K562 (cell line): Measurements from ENCODE around the gene GHRH. TPM values are rescaled to one million over a fixed set of nuclear protein-coding genes. Genes with fewer than 3 reads are reported as not detected.

ENCODE experiments used
- ATAC-seq: fragments of 200-7000 bp; cut with Tn5 transposase; 3 replicates; pipeline ENCODE4 v1.9.1; 2020; ENCODE audit warnings: moderate library complexity
- BruUV-seq: library from RNA; stranded (reverse); fragments of 400-500 nt; replicated peaks from 2 replicates; lab custom pipeline; 2021; lab: Mats Ljungman, UMichigan
- CTCF ChIA-PET: fragments of 300-600 bp; formaldehyde crosslinking; extraction: SDS; loops from one replicate; lab custom pipeline; 2021; ENCODE audit warnings: low intra/inter-chr PET ratio; lab: Yijun Ruan, JAX
- POLR2A ChIA-PET: fragments of 300-600, 350-650 bp; sonication (Branson Sonifier 250); formaldehyde crosslinking; extraction: SDS; loops from one replicate; lab custom pipeline; 2021; ENCODE audit warnings: antibody characterized with exemption, inconsistent platforms; lab: Yijun Ruan, JAX
- DNase-seq, 4 experiments: peaks; one replicate each; pipeline versions ENCODE4 v3.0.0 to v3.0.0-alpha.2; 2011 to 2018; ENCODE audit warnings: low spot score in 3 of 4, mixed read lengths in 3 of 4; ENCODE audit errors: extremely low read depth in 1 of 4
- FAIRE-seq: peaks from 2 replicates; lab custom pipeline; 2011; peaks lifted over from hg19 to GRCh38; lab: Jason Lieb, UNC
- H2AFZ ChIP-seq: 2 replicates; pipeline ENCODE4 v1.6.0; 2011; ENCODE audit warnings: low read depth, low read length, control low read depth, inconsistent platforms
- H3K27ac ChIP-seq: fragments of 200-600 bp; 3 replicates; pipeline ENCODE4 v1.8.0; 2011; ENCODE audit warnings: low read depth, mild to moderate bottlenecking, control low read depth, inconsistent platforms, low read length, moderate library complexity, mixed read lengths; ENCODE audit errors: extremely low read depth
- H3K27me3 ChIP-seq, 2 experiments: fragments of 300-600 bp in 1 of 2; 2 replicates in 1 of 2; 3 replicates in 1 of 2; pipeline versions ENCODE4 v1.6.0 to v1.8.0; 2011; ENCODE audit warnings: inconsistent platforms in 2 of 2, low read length in 2 of 2, mild to moderate bottlenecking in 1 of 2, mixed read lengths in 1 of 2, moderate library complexity in 1 of 2; ENCODE audit not compliant: control insufficient read depth in 2 of 2, insufficient read depth in 2 of 2
- H3K36me3 ChIP-seq: fragments of 300-600 bp; 3 replicates; pipeline ENCODE4 v1.8.0; 2011; ENCODE audit warnings: mild to moderate bottlenecking, low read length, inconsistent platforms; ENCODE audit not compliant: control insufficient read depth, insufficient read depth
- H3K4me1 ChIP-seq, 2 experiments: fragments of 200-600 bp in 1 of 2; replicated peaks in 1 of 2; 2 replicates in 1 of 2; 3 replicates in 1 of 2; pipeline versions ENCODE4 v1.5.1 to v1.8.0; 2011; ENCODE audit warnings: inconsistent platforms in 2 of 2, low read length in 2 of 2, mild to moderate bottlenecking in 1 of 2, mixed read lengths in 1 of 2, moderate library complexity in 1 of 2; ENCODE audit not compliant: control insufficient read depth in 2 of 2, insufficient read depth in 2 of 2
- H3K4me2 ChIP-seq: 2 replicates; pipeline ENCODE4 v1.6.1; 2011; ENCODE audit warnings: low read length, control low read depth, inconsistent platforms, mixed read lengths; ENCODE audit not compliant: insufficient read depth
- H3K4me3 ChIP-seq: fragments of 200-600 bp; sonication (generic), shearing (Covaris generic); 2 replicates; pipeline ENCODE4 v1.5.1; 2016; ENCODE audit warnings: control low read depth, inconsistent platforms
- H3K79me2 ChIP-seq: fragments of 200-600 bp; 3 replicates; pipeline ENCODE4 v1.8.0; 2011; ENCODE audit warnings: low read length, inconsistent platforms; ENCODE audit not compliant: control insufficient read depth, insufficient read depth
- H3K9ac ChIP-seq, 2 experiments: 2 replicates each; pipeline versions ENCODE4 v1.6.0 to v1.6.1; 2011; ENCODE audit warnings: low read depth in 2 of 2, low read length in 2 of 2, control low read depth in 1 of 2, inconsistent platforms in 1 of 2, mild to moderate bottlenecking in 1 of 2, mixed read lengths in 1 of 2; ENCODE audit not compliant: insufficient read depth in 1 of 2
- H3K9me1 ChIP-seq: one replicate; pipeline ENCODE4 v1.6.0; 2011; ENCODE audit warnings: inconsistent platforms, mild to moderate bottlenecking, low read length, moderate library complexity; ENCODE audit not compliant: control insufficient read depth, insufficient read depth
- H3K9me3 ChIP-seq: replicated peaks from 2 replicates; pipeline ENCODE4 v1.5.1; 2011; ENCODE audit warnings: low read depth, low read length, inconsistent platforms; ENCODE audit not compliant: control insufficient read depth, insufficient read depth
- H4K20me1 ChIP-seq: replicated peaks from 2 replicates; pipeline ENCODE4 v1.6.1; 2011; ENCODE audit warnings: low read length, inconsistent platforms, mixed read lengths; ENCODE audit not compliant: control insufficient read depth, insufficient read depth
- ARNT ChIP-seq, 2 experiments: fragments of 450-650 bp; IDR thresholded peaks; 2 replicates each; pipeline ENCODE4 v1.6.1; 2016; ENCODE audit warnings: mild to moderate bottlenecking in 1 of 2
- CEBPG ChIP-seq, 3 experiments: fragments of 200-800 bp in 1 of 3; sonication (Bioruptor generic) in 1 of 3; sonication (generic) in 1 of 3; formaldehyde crosslinking in 1 of 3; IDR thresholded peaks in 2 of 3; conservative IDR thresholded peaks in 1 of 3; 2 replicates each; pipeline versions ENCODE4 v1.6.1 to v1.8.0; 2016 to 2022; ENCODE audit warnings: missing compliant biosample characterization in 2 of 3, missing genetic modification characterization in 2 of 3, mild to moderate bottlenecking in 1 of 3, missing genetic modification reagents in 1 of 3
- ELF2 ChIP-seq: fragments of 250-450 bp; sonication (Bioruptor Pico); IDR thresholded peaks from 2 replicates; pipeline ENCODE4 v1.5.0; 2021; ENCODE audit warnings: mild to moderate bottlenecking
- EP300 ChIP-seq: IDR thresholded peaks from 2 replicates; pipeline ENCODE4 v1.6.1; 2012; ENCODE audit warnings: low read length, improper control_type of control experiment
- GTF3C2 ChIP-seq: IDR thresholded peaks from 3 replicates; pipeline ENCODE4 v1.6.1; 2011; ENCODE audit warnings: borderline replicate concordance, mild to moderate bottlenecking, moderate library complexity; ENCODE audit not compliant: insufficient read length; ENCODE audit errors: extremely low read depth
- KDM2B ChIP-seq: fragments of 250-450 bp; sonication (Bioruptor Pico); IDR thresholded peaks from 2 replicates; pipeline ENCODE4 v1.8.0; 2021; ENCODE audit warnings: mild to moderate bottlenecking, moderate library complexity
- LARP7 ChIP-seq: fragments of 450-650 bp; IDR thresholded peaks from 2 replicates; pipeline ENCODE4 v1.6.1; 2016
- PCBP1 ChIP-seq: fragments of 200-400 bp; formaldehyde crosslinking; IDR thresholded peaks from 2 replicates; pipeline ENCODE4 v1.6.1; 2018; ENCODE audit warnings: mild to moderate bottlenecking, low read depth, low read length; ENCODE audit not compliant: poor library complexity, severe bottlenecking
- RBM14 ChIP-seq: fragments of 200-400 bp; formaldehyde crosslinking; IDR thresholded peaks from 2 replicates; pipeline ENCODE4 v1.6.1; 2018; ENCODE audit warnings: low read depth, mild to moderate bottlenecking, low read length, moderate library complexity, borderline replicate concordance; ENCODE audit not compliant: insufficient read depth
- RBM25 ChIP-seq: fragments of 200-400 bp; formaldehyde crosslinking; IDR thresholded peaks from 2 replicates; pipeline ENCODE4 v1.6.1; 2018; ENCODE audit warnings: low read length, low read depth, moderate library complexity; ENCODE audit not compliant: severe bottlenecking
- TCF3 ChIP-seq: sonication (generic); formaldehyde crosslinking; IDR thresholded peaks from 2 replicates; pipeline ENCODE4 v1.4.0; 2020; ENCODE audit warnings: mild to moderate bottlenecking, missing genetic modification reagents
- ZNF217 ChIP-seq: sonication (generic); formaldehyde crosslinking; IDR thresholded peaks from 2 replicates; pipeline ENCODE4 v1.8.0; 2022; ENCODE audit warnings: mild to moderate bottlenecking, missing genetic modification reagents
- ZNF277 ChIP-seq: fragments of 250-450 bp; sonication (Bioruptor Pico); IDR thresholded peaks from 2 replicates; pipeline ENCODE4 v1.8.0; 2022; ENCODE audit warnings: inconsistent platforms, mild to moderate bottlenecking, moderate library complexity, borderline replicate concordance
- ZNF311 ChIP-seq: fragments of 250-450 bp; sonication (Bioruptor Pico); IDR thresholded peaks from 2 replicates; pipeline ENCODE4 v1.4.0; 2020; ENCODE audit warnings: mild to moderate bottlenecking, moderate library complexity
- ZNF347 ChIP-seq: fragments of 450-650 bp; formaldehyde crosslinking; IDR thresholded peaks from 2 replicates; pipeline ENCODE4 v1.4.0; 2020; ENCODE audit warnings: low read depth, mild to moderate bottlenecking, moderate library complexity
- ZNF584 ChIP-seq: fragments of 200-800 bp; sonication (Bioruptor generic); IDR thresholded peaks from 2 replicates; pipeline ENCODE4 v1.6.1; 2016; ENCODE audit warnings: low read depth, mild to moderate bottlenecking, missing genetic modification characterization, missing compliant biosample characterization
- WGBS: fragments of 100-300 bp; shearing (Covaris generic); methylation state at CpG from one replicate; pipeline ENCODE4 v1.1.6; 2016; ENCODE audit warnings: low coverage, mixed read lengths; ENCODE audit not compliant: insufficient coverage; ENCODE audit errors: missing lambda C conversion rate; 5-methylcytosine and 5-hydroxymethylcytosine counted together
- in situ Hi-C: fragments of 300-500 bp; cut with MboI; formaldehyde crosslinking; loops from 4 replicates; pipeline ENCODE4 v1.15.0; 2018; ENCODE audit warnings: inconsistent platforms, mixed read lengths
- intact Hi-C: fragments of 100-400 bp; cut with micrococcal nuclease; formaldehyde crosslinking; loops from 2 replicates; pipeline ENCODE4 v1.14.2; 2022
- polyA plus RNA-seq, 8 experiments: library from polyadenylated mRNA; depleted of rRNA in 4 of 8; stranded (reverse) in 5 of 8; unstranded in 3 of 8; fragments of >200 nt; fragmentation: Nextera tagmentation in 2 of 8; fragmentation: Illumina TruSeq in 1 of 8; extraction: Ambion mirVana in 2 of 8; extraction: Trizol in 1 of 8; gene quantifications; 2 replicates each; pipeline versions ENCODE4 v1.2.1 to v1.2.3, GENCODE V29; 2011 to 2014; ENCODE audit warnings: inconsistent platforms in 1 of 8, missing spikeins in 1 of 8
- total RNA-seq, 7 experiments: library from RNA; depleted of rRNA in 6 of 7; stranded (reverse); fragments of >200 nt in 6 of 7; fragmentation: Illumina TruSeq in 2 of 7; extraction: Trizol in 2 of 7; gene quantifications; 2 replicates each; pipeline versions ENCODE4 v1.2.1 to v1.2.3, GENCODE V29; 2011 to 2021; ENCODE audit warnings: low replicate concordance in 1 of 7

Gene GHRH
- total and polyA plus RNA-seq, 9 of the 15 experiments (the other 6 are each of a cell fraction or from before 2014, with no cell fraction given) = not detected

DNA sequence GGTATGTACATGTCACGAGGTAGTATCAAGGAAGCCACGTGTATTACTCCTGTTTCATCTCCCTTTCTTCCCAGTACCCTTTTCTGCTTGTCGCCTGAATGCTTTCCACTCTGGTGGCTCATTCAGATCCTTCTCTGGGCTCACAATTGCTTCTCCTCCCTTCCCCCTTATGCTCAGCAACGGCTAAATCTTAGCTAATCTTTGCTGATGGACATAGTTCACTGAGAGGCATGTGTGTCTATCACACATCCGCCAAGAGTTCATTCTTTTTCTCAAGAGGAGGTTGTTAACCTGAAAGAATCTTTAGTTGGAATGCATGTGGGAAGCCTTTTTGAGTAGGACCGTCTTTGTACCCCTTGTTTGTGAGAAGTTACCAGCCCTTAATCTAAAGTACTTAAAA, 56.5 kb downstream of the GHRH start:
- Histone ChIP-seq H3K9me1 (no peaks in the 10 kb centered on the region), H2AFZ (no peak overlapping the region), H3K79me2 (0 out of 3 replicates have a peak, but pooled peaks cover 9% of the 10 kb centered on the region), H3K9me3 (no peaks in the 10 kb centered on the region), H3K4me2 (no peak overlapping the region), H3K27me3 (no peaks in the 10 kb centered on the region), H3K4me1 (no peaks in the 10 kb centered on the region), H4K20me1 (peaks cover 7% of the 10 kb centered on the region; the same call in 1 of the 2 replicates), H3K36me3 (peaks cover 96% of the 10 kb centered on the region), H3K27ac (no peak overlapping the region), H3K9ac (no peak overlapping the region), H3K4me3 (no peak overlapping the region)
- ChIA-PET POLR2A (interaction anchor here (0.8 to 2.2 kb wide), 2 partner anchors 10 to 15 kb away, joined by 3 to 8 read pairs; no protein-coding TSS in a partner anchor), CTCF (no interaction called here)
- no peak for ATAC-seq
- FAIRE-seq = no peak
- WGBS = 98% methylated on average over 6 of the region's 6 CpGs
- no TSS peak for BruUV-seq
- in situ Hi-C loops = no loop called here
- intact Hi-C loops = no loop called here
- DNase-seq = no peak
- TF ChIP-seq ELF2 (no peak), RBM14 (no peak), TCF3 (CRISPR knock-in tag) (no peak), LARP7 (no peak), EP300 (no peak), GTF3C2 (no peak), ZNF584 (CRISPR knock-in tag) (no peak), KDM2B (no peak), ZNF277 (CRISPR knock-in tag) (no peak), RBM25 (no peak), CEBPG (CRISPR knock-in tag; IDR thresholded peaks at IDR 0.05) (no peak), CEBPG (tag; conservative IDR thresholded peaks at IDR 0.05 in 1 of 2, IDR thresholded peaks at IDR 0.05 in 1 of 2) (no peak), ZNF311 (CRISPR knock-in tag) (no peak), ZNF217 (no peak), ZNF347 (CRISPR knock-in tag) (no peak), ARNT (IDR thresholded peaks at IDR 0.05) (no peak), PCBP1 (no peak)
